Lung (tissue), 12 donors: ENCODE results near the gene BIRC6. TPM values are rescaled to one million over a fixed set of nuclear protein-coding genes. Genes with fewer than 3 reads are reported as not detected.
"Not testable (repeated sequence)": the region's sequence is repeated elsewhere in the genome, so short reads cannot be mapped to it uniquely, and the experiment has no call there.

ENCODE experiments used
- ATAC-seq: fragments of 200-7000 bp; cut with Tn5 transposase; one replicate; pipeline ENCODE4 v1.9.1; 2020; ENCODE audit warnings: moderate number of reproducible peaks; ENCODE audit not compliant: insufficient read depth, low FRiP score
- DNase-seq, 3 donors: peaks; one replicate each; pipeline ENCODE4 v3.0.0-alpha.2; 2013 to 2017
- H3K27ac ChIP-seq, 2 donors: one replicate each; pipeline ENCODE4 v1.5.1; 2013; ENCODE audit warnings: mild to moderate bottlenecking in 2 of 2, moderate library complexity in 2 of 2, control low read depth in 1 of 2, inconsistent platforms in 1 of 2, low read depth in 1 of 2, low read length in 1 of 2
- H3K27me3 ChIP-seq, 3 donors: one replicate each; pipeline ENCODE4 v1.5.1; 2013; ENCODE audit warnings: low read length in 2 of 3; ENCODE audit not compliant: control insufficient read depth in 3 of 3, insufficient read depth in 3 of 3
- H3K36me3 ChIP-seq, 4 donors: one replicate each; pipeline ENCODE4 v1.5.1; 2013; ENCODE audit warnings: low read length in 4 of 4, mild to moderate bottlenecking in 1 of 4, moderate library complexity in 1 of 4; ENCODE audit not compliant: control insufficient read depth in 4 of 4, insufficient read depth in 4 of 4
- H3K4me1 ChIP-seq, 5 donors: one replicate each; pipeline ENCODE4 v1.5.1; 2013; ENCODE audit warnings: low read length in 5 of 5, mild to moderate bottlenecking in 2 of 5, moderate library complexity in 1 of 5; ENCODE audit not compliant: control insufficient read depth in 5 of 5, insufficient read depth in 5 of 5
- H3K4me3 ChIP-seq: one replicate; pipeline ENCODE4 v1.5.1; 2013; ENCODE audit warnings: mild to moderate bottlenecking, control low read depth, moderate library complexity
- H3K9ac ChIP-seq, 2 donors: one replicate each; pipeline ENCODE4 v1.5.1; 2013; ENCODE audit warnings: low read length in 2 of 2, control low read depth in 1 of 2; ENCODE audit not compliant: insufficient read depth in 1 of 2
- H3K9me3 ChIP-seq, 4 donors: one replicate each; pipeline ENCODE4 v1.5.1; 2013; ENCODE audit warnings: low read length in 3 of 4, mild to moderate bottlenecking in 1 of 4, moderate library complexity in 1 of 4; ENCODE audit not compliant: control insufficient read depth in 4 of 4, insufficient read depth in 3 of 4
- CTCF ChIP-seq: IDR thresholded peaks from 2 replicates; pipeline ENCODE4 v1.5.1; 2012; ENCODE audit warnings: mild to moderate bottlenecking; ENCODE audit errors: control extremely low read depth, extremely low read depth
- WGBS, 2 donors: extraction: QIAGEN DNeasy Blood & Tissue Kit; methylation state at CpG; one replicate each; pipeline ENCODE4 v1.1.7; 2013; 5-methylcytosine and 5-hydroxymethylcytosine counted together
- polyA plus RNA-seq, 2 donors: library from polyadenylated mRNA; stranded (reverse); fragments of 200-250 nt; gene quantifications; one replicate each; pipeline ENCODE4 v1.2.1, GENCODE V29; 2013
- total RNA-seq, 2 donors: library from RNA; depleted of rRNA in 1 of 2; stranded (reverse); fragments of >200 nt in 1 of 2; gene quantifications; one replicate each; pipeline ENCODE4 v1.2.1, GENCODE V29; 2014 to 2021
- donor health status: control.
- donor health status: control.
- donor health status: Bipolar disorder and iron deficiency.
- donor health status: healthy.
- donor health status: DM: yes; HTN: yes; CAD: no.

Gene BIRC6
- total and polyA plus RNA-seq, 4 donors = 12.2 to 229 (median 51.5) TPM

- peaks cover 0 to 18% (median 8%) of the 10 kb centered on the region in 5 donors for H3K4me1 ChIP-seq
- no peaks in the 10 kb centered on the region for H3K9me3 ChIP-seq
- H3K9ac ChIP-seq = no peak overlapping the region
- ATAC-seq = no peak
- no peak overlapping the region for H3K4me3 ChIP-seq
- H3K36me3 ChIP-seq = peaks cover 0 to 3% (median 1%) of the 10 kb centered on the region in 4 donors
- H3K27ac ChIP-seq = no peak overlapping the region
- 85 to 86% methylated on average over 4 of the region's 4 CpGs for WGBS, 2 donors
- TF ChIP-seq CTCF = no peak
- no peaks in the 10 kb centered on the region for H3K27me3 ChIP-seq
- DNase-seq = no peak
Measured at GRCh38 chr2:32360416-32360815, 3.6 kb downstream of the BIRC6 start.

- not testable (repeated sequence) for ATAC-seq
- 96% methylated on average over 2 of the region's 2 CpGs for WGBS, 2 donors
- H3K4me1 ChIP-seq = peaks cover 4 to 18% (median 8%) of the 10 kb centered on the region in 5 donors
Measured at GRCh38 chr2:32362997-32363396, 6.2 kb downstream of the BIRC6 start.

DNA sequence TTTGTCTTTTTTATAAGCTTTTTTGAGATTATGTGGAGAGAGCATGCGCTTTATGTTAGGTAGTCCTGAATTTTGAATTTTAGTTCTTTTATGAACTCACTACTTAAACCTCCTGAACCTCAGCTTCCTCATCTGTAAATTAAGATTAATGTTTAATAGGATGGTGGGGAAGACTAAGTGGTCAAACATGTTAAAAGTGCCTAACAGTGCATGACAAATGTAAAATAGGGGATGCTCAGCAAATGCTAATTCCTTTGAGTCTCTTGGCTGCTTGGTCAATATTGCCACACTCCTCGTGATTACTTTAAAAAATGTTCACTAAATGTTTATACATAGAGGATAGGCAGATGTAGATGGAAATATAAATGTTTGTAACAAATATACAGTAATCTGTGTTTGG is 6.8 kb downstream of the BIRC6 start:
- Histone ChIP-seq H3K9me3 (no peaks in the 10 kb centered on the region), H3K9ac (no peak overlapping the region), H3K4me1 (peaks cover 7 to 13% (median 8%) of the 10 kb centered on the region in 5 donors), H3K27ac (no peak overlapping the region), H3K27me3 (no peaks in the 10 kb centered on the region), H3K36me3 (peaks cover 0 to 2% (median 0%) of the 10 kb centered on the region in 4 donors), H3K4me3 (no peak overlapping the region)
- 65 to 68% methylated on average over 2 of the region's 2 CpGs for WGBS, 2 donors
- TF ChIP-seq CTCF = no peak
- DNase-seq (no peak), ATAC-seq (no peak)

More at GRCh38 chr2:32362997-32363396, 6.2 kb downstream of the BIRC6 start:
- not testable (repeated sequence) for H3K36me3 ChIP-seq, H3K4me3 ChIP-seq, H3K9ac ChIP-seq, H3K27me3 ChIP-seq, H3K27ac ChIP-seq, H3K9me3 ChIP-seq, DNase-seq

- not testable (repeated sequence) for H3K36me3 ChIP-seq, ATAC-seq, H3K27me3 ChIP-seq, H3K9me3 ChIP-seq, DNase-seq, H3K27ac ChIP-seq, H3K4me1 ChIP-seq, H3K9ac ChIP-seq, H3K4me3 ChIP-seq
- WGBS, 2 donors = 88 to 90% methylated on average over 9 of the region's 9 CpGs
Measured at GRCh38 chr2:32364290-32364689, 7.5 kb downstream of the BIRC6 start.

- H3K27me3 ChIP-seq, H3K36me3 ChIP-seq, H3K9ac ChIP-seq, H3K4me3 ChIP-seq, ATAC-seq, DNase-seq, H3K27ac ChIP-seq, H3K9me3 ChIP-seq, H3K4me1 ChIP-seq: not testable (repeated sequence)
- WGBS, 2 donors = 97 to 99% methylated on average over 3 of the region's 3 CpGs
Measured at GRCh38 chr2:32365679-32366078, 8.9 kb downstream of the BIRC6 start.
